HEK293 (cell line): ENCODE measurements around the gene SLC6A3.

Experiments
- KLF1 ChIP-seq: fragments of 450-650 bp; formaldehyde crosslinking; IDR thresholded peaks from 2 replicates; pipeline ENCODE4 v1.5.1; 2016; ENCODE audit warnings: missing biosample characterization, missing genetic modification characterization
- YY2 ChIP-seq: fragments of 450-650 bp; formaldehyde crosslinking; IDR thresholded peaks from 2 replicates; pipeline ENCODE4 v1.5.1; 2016; ENCODE audit warnings: missing biosample characterization, missing genetic modification characterization
- ZBTB17 ChIP-seq: fragments of 450-650 bp; formaldehyde crosslinking; IDR thresholded peaks from 2 replicates; pipeline ENCODE4 v1.5.1; 2016; ENCODE audit warnings: missing biosample characterization, missing genetic modification characterization
- ZNF146 ChIP-seq: fragments of 450-650 bp; formaldehyde crosslinking; IDR thresholded peaks from 2 replicates; pipeline ENCODE4 v1.5.1; 2016; ENCODE audit warnings: missing biosample characterization, missing genetic modification characterization
- ZNF274 ChIP-seq, 2 experiments: fragments of 200-500 bp in 1 of 2; fragments of 450-650 bp in 1 of 2; sonication (Bioruptor generic) in 1 of 2; formaldehyde crosslinking in 1 of 2; IDR thresholded peaks; 2 replicates each; pipeline versions ENCODE4 v1.5.1 to v1.6.1; 2014 to 2016; ENCODE audit warnings: borderline replicate concordance in 1 of 2, inconsistent platforms in 1 of 2, low read length in 1 of 2, missing biosample characterization in 1 of 2, missing genetic modification characterization in 1 of 2
- ZNF391 ChIP-seq: fragments of 450-650 bp; formaldehyde crosslinking; IDR thresholded peaks from 2 replicates; pipeline ENCODE4 v1.5.1; 2016; ENCODE audit warnings: low read depth, missing biosample characterization, missing genetic modification characterization, borderline replicate concordance
- ZNF423 ChIP-seq: fragments of 450-650 bp; formaldehyde crosslinking; IDR thresholded peaks from 2 replicates; pipeline ENCODE4 v1.5.1; 2016; ENCODE audit warnings: missing biosample characterization, missing genetic modification characterization
- ZNF626 ChIP-seq: fragments of 450-650 bp; sonication (Bioruptor Pico); formaldehyde crosslinking; IDR thresholded peaks from 2 replicates; pipeline ENCODE4 v1.5.1; 2018; ENCODE audit warnings: missing biosample characterization, missing genetic modification characterization, inconsistent platforms
- TF ChIP-seq, protein P1 (sequence below): fragments of 450-650 bp; formaldehyde crosslinking; IDR thresholded peaks from 2 replicates; pipeline ENCODE4 v1.5.1; 2016; ENCODE audit warnings: missing biosample characterization, missing genetic modification characterization
- TF ChIP-seq, protein P2 (sequence below): fragments of 450-650 bp; formaldehyde crosslinking; IDR thresholded peaks from 2 replicates; pipeline ENCODE4 v1.5.1; 2016; ENCODE audit warnings: missing biosample characterization, missing genetic modification characterization
- TF ChIP-seq, protein P3 (sequence below): fragments of 450-650 bp; formaldehyde crosslinking; IDR thresholded peaks from 2 replicates; pipeline ENCODE4 v1.5.1; 2016; ENCODE audit warnings: missing biosample characterization, missing genetic modification characterization
- TF ChIP-seq, protein P4 (sequence below): fragments of 450-650 bp; formaldehyde crosslinking; conservative IDR thresholded peaks from 2 replicates; pipeline ENCODE4 v1.5.1; 2016; ENCODE audit warnings: low read depth, missing biosample characterization, missing genetic modification characterization
- TF ChIP-seq, protein P5 (sequence below): fragments of 450-650 bp; formaldehyde crosslinking; IDR thresholded peaks from 2 replicates; pipeline ENCODE4 v1.5.1; 2016; ENCODE audit warnings: missing biosample characterization, missing genetic modification characterization

DNA sequence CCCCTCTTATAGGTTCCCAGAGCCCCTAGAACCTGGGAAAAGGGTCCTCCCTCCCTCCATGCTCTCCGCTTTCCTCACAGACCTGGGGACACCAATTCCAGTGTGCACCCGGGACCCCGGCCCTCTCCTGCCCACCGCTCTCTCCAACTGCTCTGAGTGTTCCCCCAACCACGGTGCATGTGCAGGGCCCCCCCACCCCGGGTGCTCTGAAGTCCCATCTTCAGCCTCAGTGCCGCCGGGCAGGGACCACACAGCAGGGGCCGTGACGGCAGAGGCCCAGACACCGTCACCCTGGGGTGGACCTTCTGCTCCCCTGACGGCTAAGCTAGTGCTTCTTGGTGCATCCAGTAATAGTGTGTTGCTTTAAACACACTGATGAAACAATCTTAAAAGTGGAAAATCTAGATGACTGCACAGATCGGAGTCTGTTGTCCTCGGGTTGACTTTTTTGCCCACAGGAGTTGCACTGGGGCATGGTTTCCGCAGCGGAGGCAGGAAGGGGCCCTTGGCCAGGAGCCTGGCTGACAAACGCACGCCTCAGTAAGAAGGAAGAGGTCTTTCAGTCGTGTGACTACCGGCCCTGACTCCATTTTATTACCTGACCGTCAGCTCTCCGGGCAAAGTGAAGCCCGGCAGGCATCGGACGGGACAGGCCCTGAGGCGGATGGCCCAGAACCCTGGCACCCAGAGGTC, 36.2 kb upstream of the SLC6A3 start:
- TF ChIP-seq YY2 (tag by site-specific recombination) (no peak), ZNF423 (no peak), KLF1 (tag by site-specific recombination) (no peak), ZNF626 (tag by site-specific recombination) (no peak), ZNF274 (IDR thresholded peaks at IDR 0.05; ENCODE audit: low read length) (no peak), ZNF274 (tag by site-specific recombination; IDR thresholded peaks at IDR 0.05; ENCODE audit: borderline replicate concordance) (no peak), ZNF146 (no peak), ZBTB17 (tag by site-specific recombination) (no peak), ZNF391 (tag by site-specific recombination) (no peak)
- TF ChIP-seq, protein P1, sequence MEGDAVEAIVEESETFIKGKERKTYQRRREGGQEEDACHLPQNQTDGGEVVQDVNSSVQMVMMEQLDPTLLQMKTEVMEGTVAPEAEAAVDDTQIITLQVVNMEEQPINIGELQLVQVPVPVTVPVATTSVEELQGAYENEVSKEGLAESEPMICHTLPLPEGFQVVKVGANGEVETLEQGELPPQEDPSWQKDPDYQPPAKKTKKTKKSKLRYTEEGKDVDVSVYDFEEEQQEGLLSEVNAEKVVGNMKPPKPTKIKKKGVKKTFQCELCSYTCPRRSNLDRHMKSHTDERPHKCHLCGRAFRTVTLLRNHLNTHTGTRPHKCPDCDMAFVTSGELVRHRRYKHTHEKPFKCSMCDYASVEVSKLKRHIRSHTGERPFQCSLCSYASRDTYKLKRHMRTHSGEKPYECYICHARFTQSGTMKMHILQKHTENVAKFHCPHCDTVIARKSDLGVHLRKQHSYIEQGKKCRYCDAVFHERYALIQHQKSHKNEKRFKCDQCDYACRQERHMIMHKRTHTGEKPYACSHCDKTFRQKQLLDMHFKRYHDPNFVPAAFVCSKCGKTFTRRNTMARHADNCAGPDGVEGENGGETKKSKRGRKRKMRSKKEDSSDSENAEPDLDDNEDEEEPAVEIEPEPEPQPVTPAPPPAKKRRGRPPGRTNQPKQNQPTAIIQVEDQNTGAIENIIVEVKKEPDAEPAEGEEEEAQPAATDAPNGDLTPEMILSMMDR (tag by site-specific recombination) = no peak
- TF ChIP-seq, protein P2, sequence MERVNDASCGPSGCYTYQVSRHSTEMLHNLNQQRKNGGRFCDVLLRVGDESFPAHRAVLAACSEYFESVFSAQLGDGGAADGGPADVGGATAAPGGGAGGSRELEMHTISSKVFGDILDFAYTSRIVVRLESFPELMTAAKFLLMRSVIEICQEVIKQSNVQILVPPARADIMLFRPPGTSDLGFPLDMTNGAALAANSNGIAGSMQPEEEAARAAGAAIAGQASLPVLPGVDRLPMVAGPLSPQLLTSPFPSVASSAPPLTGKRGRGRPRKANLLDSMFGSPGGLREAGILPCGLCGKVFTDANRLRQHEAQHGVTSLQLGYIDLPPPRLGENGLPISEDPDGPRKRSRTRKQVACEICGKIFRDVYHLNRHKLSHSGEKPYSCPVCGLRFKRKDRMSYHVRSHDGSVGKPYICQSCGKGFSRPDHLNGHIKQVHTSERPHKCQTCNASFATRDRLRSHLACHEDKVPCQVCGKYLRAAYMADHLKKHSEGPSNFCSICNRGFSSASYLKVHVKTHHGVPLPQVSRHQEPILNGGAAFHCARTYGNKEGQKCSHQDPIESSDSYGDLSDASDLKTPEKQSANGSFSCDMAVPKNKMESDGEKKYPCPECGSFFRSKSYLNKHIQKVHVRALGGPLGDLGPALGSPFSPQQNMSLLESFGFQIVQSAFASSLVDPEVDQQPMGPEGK = no peak
- TF ChIP-seq, protein P3, sequence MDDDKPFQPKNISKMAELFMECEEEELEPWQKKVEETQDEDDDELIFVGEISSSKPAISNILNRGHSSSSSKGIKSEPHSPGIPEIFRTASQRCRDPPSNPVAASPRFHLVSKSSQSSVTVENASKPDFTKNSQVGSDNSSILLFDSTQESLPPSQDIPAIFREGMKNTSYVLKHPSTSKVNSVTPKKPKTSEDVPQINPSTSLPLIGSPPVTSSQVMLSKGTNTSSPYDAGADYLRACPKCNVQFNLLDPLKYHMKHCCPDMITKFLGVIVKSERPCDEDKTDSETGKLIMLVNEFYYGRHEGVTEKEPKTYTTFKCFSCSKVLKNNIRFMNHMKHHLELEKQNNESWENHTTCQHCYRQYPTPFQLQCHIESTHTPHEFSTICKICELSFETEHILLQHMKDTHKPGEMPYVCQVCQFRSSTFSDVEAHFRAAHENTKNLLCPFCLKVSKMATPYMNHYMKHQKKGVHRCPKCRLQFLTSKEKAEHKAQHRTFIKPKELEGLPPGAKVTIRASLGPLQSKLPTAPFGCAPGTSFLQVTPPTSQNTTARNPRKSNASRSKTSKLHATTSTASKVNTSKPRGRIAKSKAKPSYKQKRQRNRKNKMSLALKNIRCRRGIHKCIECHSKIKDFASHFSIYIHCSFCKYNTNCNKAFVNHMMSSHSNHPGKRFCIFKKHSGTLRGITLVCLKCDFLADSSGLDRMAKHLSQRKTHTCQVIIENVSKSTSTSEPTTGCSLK (tag by site-specific recombination) = no peak
- TF ChIP-seq, protein P4, sequence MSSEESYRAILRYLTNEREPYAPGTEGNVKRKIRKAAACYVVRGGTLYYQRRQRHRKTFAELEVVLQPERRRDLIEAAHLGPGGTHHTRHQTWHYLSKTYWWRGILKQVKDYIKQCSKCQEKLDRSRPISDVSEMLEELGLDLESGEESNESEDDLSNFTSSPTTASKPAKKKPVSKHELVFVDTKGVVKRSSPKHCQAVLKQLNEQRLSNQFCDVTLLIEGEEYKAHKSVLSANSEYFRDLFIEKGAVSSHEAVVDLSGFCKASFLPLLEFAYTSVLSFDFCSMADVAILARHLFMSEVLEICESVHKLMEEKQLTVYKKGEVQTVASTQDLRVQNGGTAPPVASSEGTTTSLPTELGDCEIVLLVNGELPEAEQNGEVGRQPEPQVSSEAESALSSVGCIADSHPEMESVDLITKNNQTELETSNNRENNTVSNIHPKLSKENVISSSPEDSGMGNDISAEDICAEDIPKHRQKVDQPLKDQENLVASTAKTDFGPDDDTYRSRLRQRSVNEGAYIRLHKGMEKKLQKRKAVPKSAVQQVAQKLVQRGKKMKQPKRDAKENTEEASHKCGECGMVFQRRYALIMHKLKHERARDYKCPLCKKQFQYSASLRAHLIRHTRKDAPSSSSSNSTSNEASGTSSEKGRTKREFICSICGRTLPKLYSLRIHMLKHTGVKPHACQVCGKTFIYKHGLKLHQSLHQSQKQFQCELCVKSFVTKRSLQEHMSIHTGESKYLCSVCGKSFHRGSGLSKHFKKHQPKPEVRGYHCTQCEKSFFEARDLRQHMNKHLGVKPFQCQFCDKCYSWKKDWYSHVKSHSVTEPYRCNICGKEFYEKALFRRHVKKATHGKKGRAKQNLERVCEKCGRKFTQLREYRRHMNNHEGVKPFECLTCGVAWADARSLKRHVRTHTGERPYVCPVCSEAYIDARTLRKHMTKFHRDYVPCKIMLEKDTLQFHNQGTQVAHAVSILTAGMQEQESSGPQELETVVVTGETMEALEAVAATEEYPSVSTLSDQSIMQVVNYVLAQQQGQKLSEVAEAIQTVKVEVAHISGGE (tag by site-specific recombination) = no peak
- TF ChIP-seq, protein P5, sequence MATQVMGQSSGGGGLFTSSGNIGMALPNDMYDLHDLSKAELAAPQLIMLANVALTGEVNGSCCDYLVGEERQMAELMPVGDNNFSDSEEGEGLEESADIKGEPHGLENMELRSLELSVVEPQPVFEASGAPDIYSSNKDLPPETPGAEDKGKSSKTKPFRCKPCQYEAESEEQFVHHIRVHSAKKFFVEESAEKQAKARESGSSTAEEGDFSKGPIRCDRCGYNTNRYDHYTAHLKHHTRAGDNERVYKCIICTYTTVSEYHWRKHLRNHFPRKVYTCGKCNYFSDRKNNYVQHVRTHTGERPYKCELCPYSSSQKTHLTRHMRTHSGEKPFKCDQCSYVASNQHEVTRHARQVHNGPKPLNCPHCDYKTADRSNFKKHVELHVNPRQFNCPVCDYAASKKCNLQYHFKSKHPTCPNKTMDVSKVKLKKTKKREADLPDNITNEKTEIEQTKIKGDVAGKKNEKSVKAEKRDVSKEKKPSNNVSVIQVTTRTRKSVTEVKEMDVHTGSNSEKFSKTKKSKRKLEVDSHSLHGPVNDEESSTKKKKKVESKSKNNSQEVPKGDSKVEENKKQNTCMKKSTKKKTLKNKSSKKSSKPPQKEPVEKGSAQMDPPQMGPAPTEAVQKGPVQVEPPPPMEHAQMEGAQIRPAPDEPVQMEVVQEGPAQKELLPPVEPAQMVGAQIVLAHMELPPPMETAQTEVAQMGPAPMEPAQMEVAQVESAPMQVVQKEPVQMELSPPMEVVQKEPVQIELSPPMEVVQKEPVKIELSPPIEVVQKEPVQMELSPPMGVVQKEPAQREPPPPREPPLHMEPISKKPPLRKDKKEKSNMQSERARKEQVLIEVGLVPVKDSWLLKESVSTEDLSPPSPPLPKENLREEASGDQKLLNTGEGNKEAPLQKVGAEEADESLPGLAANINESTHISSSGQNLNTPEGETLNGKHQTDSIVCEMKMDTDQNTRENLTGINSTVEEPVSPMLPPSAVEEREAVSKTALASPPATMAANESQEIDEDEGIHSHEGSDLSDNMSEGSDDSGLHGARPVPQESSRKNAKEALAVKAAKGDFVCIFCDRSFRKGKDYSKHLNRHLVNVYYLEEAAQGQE (tag by site-specific recombination) = no peak
